Endothelial cell (in vitro differentiated cells): ENCODE results near the gene KRTAP5-1. TPM values are rescaled to one million over a fixed set of nuclear protein-coding genes. Genes with fewer than 3 reads are reported as not detected.
A peak's percentile ranks its signal among the peaks of the same experiment; 100 is the strongest.

Experiments
- DNase-seq: peaks from one replicate; pipeline ENCODE4 v3.0.0; 2021; ENCODE audit warnings: low spot score
- H3K27ac Mint-ChIP-seq: one replicate; pipeline ENCODE4 v1.8.0; 2021; ENCODE audit warnings: mixed read lengths, inconsistent platforms; ENCODE audit not compliant: unreplicated experiment
- H3K27me3 Mint-ChIP-seq: one replicate; pipeline ENCODE4 v1.8.0; 2021; ENCODE audit warnings: mild to moderate bottlenecking, moderate library complexity, mixed read lengths, inconsistent platforms; ENCODE audit not compliant: unreplicated experiment
- H3K36me3 Mint-ChIP-seq: one replicate; pipeline ENCODE4 v1.8.0; 2021; ENCODE audit warnings: mild to moderate bottlenecking, low read depth, mixed read lengths, inconsistent platforms; ENCODE audit not compliant: unreplicated experiment
- H3K4me1 Mint-ChIP-seq: one replicate; pipeline ENCODE4 v1.8.0; 2021; ENCODE audit warnings: mild to moderate bottlenecking, mixed read lengths, inconsistent platforms; ENCODE audit not compliant: unreplicated experiment
- H3K4me3 Mint-ChIP-seq: one replicate; pipeline ENCODE4 v1.8.0; 2021; ENCODE audit warnings: mild to moderate bottlenecking, mixed read lengths, inconsistent platforms; ENCODE audit not compliant: unreplicated experiment
- H3K9me3 Mint-ChIP-seq: one replicate; pipeline ENCODE4 v1.8.0; 2021; ENCODE audit warnings: mixed read lengths, inconsistent platforms; ENCODE audit not compliant: unreplicated experiment
- CTCF ChIP-seq: fragments of 200-600 bp; sonication (generic); IDR thresholded peaks from one replicate; pipeline ENCODE4 v1.5.0; 2021; ENCODE audit warnings: antibody characterized with exemption; ENCODE audit not compliant: unreplicated experiment
- total RNA-seq: library from RNA; stranded (reverse); fragmentation: NEBNext Ultra II Directional; extraction: Animal tissue kit (Norgen Biotek cat#: 25700); gene quantifications from one replicate; pipeline ENCODE4 v1.2.1, GENCODE V29; 2021; ENCODE audit not compliant: unreplicated experiment

Gene KRTAP5-1
- total RNA-seq, 1 donor from 2014 or later: not detected

GRCh38 chr11:1567052-1567720, 17.9 kb downstream of the KRTAP5-1 start:
- no peak overlapping the region for H3K4me3 Mint-ChIP-seq
- peaks cover 21% of the 10 kb centered on the region for H3K27me3 Mint-ChIP-seq
- no peaks in the 10 kb centered on the region for H3K4me1 Mint-ChIP-seq
- H3K27ac Mint-ChIP-seq: no peak overlapping the region
- no peaks in the 10 kb centered on the region for H3K9me3 Mint-ChIP-seq
- DNase-seq: peak; percentile 7
- no peaks in the 10 kb centered on the region for H3K36me3 Mint-ChIP-seq
- TF ChIP-seq CTCF: no peak

- no peak overlapping the region for H3K4me3 Mint-ChIP-seq
- DNase-seq: peak; percentile 5
- H3K4me1 Mint-ChIP-seq: no peaks in the 10 kb centered on the region
- H3K27me3 Mint-ChIP-seq: peaks cover 21% of the 10 kb centered on the region
- H3K36me3 Mint-ChIP-seq: no peaks in the 10 kb centered on the region
- H3K9me3 Mint-ChIP-seq: no peaks in the 10 kb centered on the region
- TF ChIP-seq CTCF: no peak
- no peak overlapping the region for H3K27ac Mint-ChIP-seq
Measured at GRCh38 chr11:1566381-1567051, 18.6 kb downstream of the KRTAP5-1 start.

- no peak for DNase-seq
- no peak overlapping the region for H3K4me3 Mint-ChIP-seq
- peaks cover 21% of the 10 kb centered on the region for H3K27me3 Mint-ChIP-seq
- no peak overlapping the region for H3K27ac Mint-ChIP-seq
- no peaks in the 10 kb centered on the region for H3K36me3 Mint-ChIP-seq
- TF ChIP-seq CTCF: no peak
- no peaks in the 10 kb centered on the region for H3K9me3 Mint-ChIP-seq
- no peaks in the 10 kb centered on the region for H3K4me1 Mint-ChIP-seq
Measured at GRCh38 chr11:1565904-1566247, 19.2 kb downstream of the KRTAP5-1 start.

GRCh38 chr11:1565173-1565903, 19.7 kb downstream of the KRTAP5-1 start:
- Mint-ChIP-seq H3K36me3 (no peaks in the 10 kb centered on the region), H3K4me3 (no peak overlapping the region), H3K27me3 (peaks cover 20% of the 10 kb centered on the region), H3K4me1 (no peaks in the 10 kb centered on the region), H3K9me3 (no peaks in the 10 kb centered on the region), H3K27ac (no peak overlapping the region)
- peak; percentile 3 for DNase-seq
- TF ChIP-seq CTCF: no peak
